Esophagus (tissue), 2 donors: ENCODE data around the gene SERPINF2. TPM values are rescaled to one million over a fixed set of nuclear protein-coding genes. Genes with fewer than 3 reads are reported as not detected.
"Not testable (repeated sequence)": the region's sequence is repeated elsewhere in the genome, so short reads cannot be mapped to it uniquely, and the experiment has no call there.

Source experiments
- H3K27ac ChIP-seq, 2 donors: one replicate each; pipeline ENCODE4 v1.5.1; 2013; ENCODE audit warnings: low read depth in 2 of 2, mild to moderate bottlenecking in 2 of 2, inconsistent platforms in 1 of 2, low read length in 1 of 2, moderate library complexity in 1 of 2
- H3K27me3 ChIP-seq, 2 donors: one replicate each; pipeline ENCODE4 v1.6.1; 2013; ENCODE audit warnings: low read length in 2 of 2, control low read depth in 1 of 2, mild to moderate bottlenecking in 1 of 2; ENCODE audit not compliant: insufficient read depth in 2 of 2, control insufficient read depth in 1 of 2
- H3K36me3 ChIP-seq, 2 donors: one replicate each; pipeline ENCODE4 v1.6.1; 2013; ENCODE audit warnings: low read length in 1 of 2; ENCODE audit not compliant: control insufficient read depth in 2 of 2, insufficient read depth in 2 of 2
- H3K4me1 ChIP-seq, 2 donors: one replicate each; pipeline ENCODE4 v1.6.1; 2013; ENCODE audit warnings: low read length in 1 of 2; ENCODE audit not compliant: control insufficient read depth in 2 of 2, insufficient read depth in 2 of 2
- H3K4me3 ChIP-seq, 2 donors: one replicate each; pipeline ENCODE4 v1.5.1; 2013; ENCODE audit warnings: low read length in 2 of 2, mild to moderate bottlenecking in 2 of 2, low read depth in 1 of 2, moderate library complexity in 1 of 2
- H3K9me3 ChIP-seq, 2 donors: one replicate each; pipeline ENCODE4 v1.6.1; 2013; ENCODE audit warnings: mild to moderate bottlenecking in 2 of 2, low read depth in 1 of 2, low read length in 1 of 2, moderate library complexity in 1 of 2; ENCODE audit not compliant: control insufficient read depth in 2 of 2, insufficient read depth in 1 of 2
- WGBS, 2 donors: extraction: QIAGEN DNeasy Blood & Tissue Kit; methylation state at CpG; one replicate each; pipeline ENCODE4 v1.1.7; 2013; 5-methylcytosine and 5-hydroxymethylcytosine counted together
- polyA plus RNA-seq, 2 donors: library from polyadenylated mRNA; stranded (reverse); fragments of 200-250 nt; gene quantifications; one replicate each; pipeline ENCODE4 v1.2.3, GENCODE V29; 2013
- donor health status: healthy with polysubstance abuse.
- donor health status: Bipolar disorder and iron deficiency.

Gene SERPINF2
- polyA plus RNA-seq, 2 donors: 1.9 to 2.9 TPM

GRCh38 chr17:1714980-1715802 is 27.5 kb upstream of the SERPINF2 start:
- no peaks in the 10 kb centered on the region for H3K9me3 ChIP-seq
- WGBS, 2 donors: 2 to 3% methylated on average over 27 to 32 of the region's 32 CpGs
- peak overlapping the region; percentile 71 to 84 for H3K4me3 ChIP-seq
- peaks cover 3 to 7% of the 10 kb centered on the region in 2 donors for H3K4me1 ChIP-seq
- H3K36me3 ChIP-seq: peaks cover 6 to 10% of the 10 kb centered on the region in 2 donors
- peak overlapping the region; percentile 94 to 97 for H3K27ac ChIP-seq
- no peaks in the 10 kb centered on the region for H3K27me3 ChIP-seq

- 0 to 1% methylated on average over 17 to 22 of the region's 23 CpGs for WGBS, 2 donors
- Histone ChIP-seq H3K4me3 (peak overlapping the region; percentile 71 to 84), H3K27ac (peak overlapping the region; percentile 94 to 97), H3K36me3 (peaks cover 6 to 10% of the 10 kb centered on the region in 2 donors), H3K27me3 (no peaks in the 10 kb centered on the region), H3K4me1 (peaks cover 3 to 5% of the 10 kb centered on the region in 2 donors), H3K9me3 (no peaks in the 10 kb centered on the region)
Observed at GRCh38 chr17:1715803-1716075, 26.9 kb upstream of the SERPINF2 start.

- peak overlapping the region; percentile 97 to 100 for H3K27ac ChIP-seq
- no peaks in the 10 kb centered on the region for H3K9me3 ChIP-seq
- H3K4me3 ChIP-seq: peak overlapping the region; percentile 71 to 84
- H3K36me3 ChIP-seq: peaks cover 6 to 10% of the 10 kb centered on the region in 2 donors
- H3K27me3 ChIP-seq: no peaks in the 10 kb centered on the region
- H3K4me1 ChIP-seq: peaks cover 3 to 5% of the 10 kb centered on the region in 2 donors
- WGBS, 2 donors: 0 to 1% methylated on average over 68 to 70 of the region's 70 CpGs
Observed at GRCh38 chr17:1716076-1716911, 26.4 kb upstream of the SERPINF2 start.

GRCh38 chr17:1716912-1717695 is 25.6 kb upstream of the SERPINF2 start:
- H3K27ac ChIP-seq: peak overlapping the region; percentile 96 to 100
- H3K4me3 ChIP-seq: peak overlapping the region; percentile 58 to 65
- whole genome bisulfite sequencing, 2 donors: 1% methylated on average over 13 of the region's 13 CpGs
- H3K9me3 ChIP-seq: no peaks in the 10 kb centered on the region
- H3K36me3 ChIP-seq: peaks cover 6 to 10% of the 10 kb centered on the region in 2 donors
- H3K4me1 ChIP-seq: peaks cover 3 to 5% of the 10 kb centered on the region in 2 donors
- H3K27me3 ChIP-seq: no peaks in the 10 kb centered on the region

- Histone ChIP-seq H3K27ac (peak overlapping the region in 1 of 2 donors; percentile 59), H3K27me3 (no peaks in the 10 kb centered on the region), H3K4me3 (no peak overlapping the region), H3K9me3 (no peaks in the 10 kb centered on the region), H3K36me3 (peaks cover 0 to 2% of the 10 kb centered on the region in 2 donors), H3K4me1 (peaks cover 3 to 5% of the 10 kb centered on the region in 2 donors)
- WGBS, 2 donors: 77 to 78% methylated on average over 19 of the region's 19 CpGs
Observed at GRCh38 chr17:1718362-1719165, 24.1 kb upstream of the SERPINF2 start.

- no peak overlapping the region for H3K4me3 ChIP-seq
- no peaks in the 10 kb centered on the region for H3K36me3 ChIP-seq
- WGBS, 2 donors: 27 to 35% methylated on average over 11 of the region's 11 CpGs
- H3K4me1 ChIP-seq: peaks cover 6 to 8% of the 10 kb centered on the region in 2 donors
- H3K9me3 ChIP-seq: no peaks in the 10 kb centered on the region
- no peak overlapping the region for H3K27ac ChIP-seq
- H3K27me3 ChIP-seq: no peaks in the 10 kb centered on the region
Observed at GRCh38 chr17:1720856-1721386, 21.8 kb upstream of the SERPINF2 start.

GRCh38 chr17:1722022-1722421 is 20.6 kb upstream of the SERPINF2 start:
- H3K4me3 ChIP-seq, H3K27ac ChIP-seq, H3K27me3 ChIP-seq, H3K4me1 ChIP-seq, H3K9me3 ChIP-seq: not testable (repeated sequence)
- 98% methylated on average over 7 to 8 of the region's 8 CpGs for WGBS, 2 donors
- H3K36me3 ChIP-seq: peaks cover 0 to 10% of the 10 kb centered on the region in 2 donors

GRCh38 chr17:1724351-1724868 is 18.3 kb upstream of the SERPINF2 start, which contains the start of gene WDR81:
WDR81 (plus strand) TSS chr17:1724704; CDS start chr17:1724960, 256 bp downstream.
- no peaks in the 10 kb centered on the region for H3K27me3 ChIP-seq
- H3K27ac ChIP-seq: peak within 1 kb of the TSS; percentile 84 to 87
- no peaks in the 10 kb centered on the region for H3K9me3 ChIP-seq
- peaks cover 8 to 9% of the 10 kb centered on the region in 2 donors for H3K4me1 ChIP-seq
- WGBS, 2 donors: 0 to 1% methylated on average over 38 to 57 of the region's 57 CpGs
- H3K4me3 ChIP-seq: peak within 1 kb of the TSS; percentile 51 to 69
- H3K36me3 ChIP-seq: peaks cover 2 to 25% of the 10 kb centered on the region in 2 donors
